ENCODE data around the gene ACAT2.

DNA sequence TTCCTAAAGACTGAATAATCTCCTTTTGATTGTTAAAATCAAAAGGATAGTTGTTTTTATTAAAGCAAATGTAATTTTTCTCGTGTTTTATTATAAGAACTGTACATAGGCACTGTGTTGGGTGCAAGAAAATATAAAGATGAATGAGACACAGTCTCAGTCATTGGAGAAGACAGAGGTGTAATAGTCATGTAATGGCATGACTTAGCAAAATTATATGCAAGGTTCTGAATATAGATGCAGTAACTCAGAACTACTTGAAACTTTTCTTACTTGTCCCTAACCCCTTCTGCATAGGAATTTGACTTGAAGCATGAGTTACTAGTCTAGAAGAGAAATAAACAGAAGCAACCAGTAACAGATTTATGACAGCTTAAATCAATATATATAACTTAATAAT lies 19.7 kb upstream of the ACAT2 start:
- TF ChIP-seq SUZ12 (IDR thresholded peaks at IDR 0.05; ENCODE audit: extremely low read depth, insufficient read depth, insufficient read length) (no peak), YY1 (IDR thresholded peaks at IDR 0.05; ENCODE audit: insufficient read depth, insufficient read length) (no peak)
